ENCODE results near the gene MIDN. TPM values are rescaled to one million over a fixed set of nuclear protein-coding genes. Genes with fewer than 3 reads are reported as not detected.

MIDN gene
- total RNA-seq, 4 donors from 2014 or later = 34.9 to 117 (median 86.3) TPM

DNA sequence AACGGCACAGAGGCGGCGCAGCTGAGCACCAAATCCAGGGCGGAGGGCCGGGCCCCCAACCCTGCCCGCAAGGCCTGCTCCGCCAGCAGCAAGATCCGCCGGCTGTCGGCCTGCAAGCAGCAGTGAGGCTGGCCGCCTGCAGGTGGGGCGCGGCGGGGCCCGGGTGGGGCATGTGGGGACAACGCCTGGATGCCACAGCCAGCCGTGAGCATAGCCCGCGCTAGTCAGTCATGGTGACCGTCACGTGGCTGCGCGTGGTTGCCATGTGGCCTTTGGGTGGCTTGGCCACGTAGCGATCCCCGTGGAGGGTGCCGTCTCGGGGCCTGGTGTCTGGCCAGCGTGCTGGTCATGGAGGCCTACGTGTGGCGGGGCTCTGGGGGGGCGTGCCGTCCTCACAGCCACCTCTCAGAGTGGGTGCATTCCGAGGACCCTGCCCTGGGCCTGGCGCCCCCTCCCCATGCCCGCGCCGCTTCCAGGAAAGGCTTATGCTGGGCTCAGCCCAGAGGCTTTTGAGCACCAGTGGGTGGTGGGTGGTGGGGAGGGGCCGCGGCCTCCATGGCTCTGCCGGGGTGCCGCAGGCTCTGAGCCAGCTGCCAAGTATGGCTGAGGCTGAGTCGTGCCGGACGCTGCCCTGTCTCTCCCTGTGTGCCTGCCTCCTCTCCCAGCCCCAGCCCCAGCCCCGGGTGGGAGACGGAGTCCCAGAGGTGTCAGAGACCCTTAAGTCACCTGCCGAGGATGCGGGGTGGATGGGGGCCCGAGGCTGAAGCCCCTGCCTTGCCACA lies 21.7 kb upstream of the MIDN start:
- in situ Hi-C loops (cut with MboI; ENCODE audit: low sequenced_read_pairs in 4 of 4) = no loop called here
- ATAC-seq = no peak
- no peak overlapping the region for H3K27ac ChIP-seq

DNA sequence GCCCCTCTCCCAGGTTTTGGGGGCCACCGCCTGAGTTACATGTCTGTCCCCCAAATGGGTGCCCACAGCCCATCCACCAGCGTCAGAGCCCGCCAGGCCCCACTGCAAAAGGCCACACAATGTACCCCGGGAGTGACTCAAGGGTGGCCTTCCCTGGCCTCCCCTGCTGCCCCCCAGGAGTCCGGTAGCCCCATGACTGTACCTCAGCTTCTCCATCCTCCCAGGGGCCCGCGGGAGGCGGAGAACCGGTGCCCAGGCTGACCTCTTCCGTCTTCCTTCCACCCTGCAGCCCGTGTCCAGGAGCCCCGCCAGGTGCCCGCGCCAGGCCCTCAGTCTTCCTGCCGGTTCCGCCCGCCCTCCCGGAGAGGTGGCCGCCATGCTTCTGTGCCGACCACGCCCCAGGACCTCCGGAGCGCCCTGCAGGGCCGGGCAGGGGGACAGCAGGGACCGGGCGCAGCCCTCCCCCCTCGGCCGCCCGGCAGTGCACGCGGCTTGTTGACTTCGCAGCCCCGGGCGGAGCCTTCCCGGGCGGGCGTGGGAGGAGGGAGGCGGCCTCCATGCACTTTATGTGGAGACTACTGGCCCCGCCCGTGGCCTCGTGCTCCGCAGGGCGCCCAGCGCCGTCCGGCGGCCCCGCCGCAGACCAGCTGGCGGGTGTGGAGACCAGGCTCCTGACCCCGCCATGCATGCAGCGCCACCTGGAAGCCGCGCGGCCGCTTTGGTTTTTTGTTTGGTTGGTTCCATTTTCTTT lies 20.9 kb upstream of the MIDN start:
- intact Hi-C loops (cut with DNase I; ENCODE audit: low total_unique reads) = no loop called here
- H3K4me3 ChIP-seq = no peak overlapping the region
- no peak for ATAC-seq

More for the DNA sequence above, 21.7 kb upstream of the MIDN start:
- DNase-seq = no peak
- no peaks in the 10 kb centered on the region for H3K9me3 ChIP-seq
- no peaks in the 10 kb centered on the region for H3K27me3 ChIP-seq
- no peak for TF ChIP-seq POLR2A (IDR thresholded peaks at IDR 0.05)
- TF ChIP-seq, protein P1, sequence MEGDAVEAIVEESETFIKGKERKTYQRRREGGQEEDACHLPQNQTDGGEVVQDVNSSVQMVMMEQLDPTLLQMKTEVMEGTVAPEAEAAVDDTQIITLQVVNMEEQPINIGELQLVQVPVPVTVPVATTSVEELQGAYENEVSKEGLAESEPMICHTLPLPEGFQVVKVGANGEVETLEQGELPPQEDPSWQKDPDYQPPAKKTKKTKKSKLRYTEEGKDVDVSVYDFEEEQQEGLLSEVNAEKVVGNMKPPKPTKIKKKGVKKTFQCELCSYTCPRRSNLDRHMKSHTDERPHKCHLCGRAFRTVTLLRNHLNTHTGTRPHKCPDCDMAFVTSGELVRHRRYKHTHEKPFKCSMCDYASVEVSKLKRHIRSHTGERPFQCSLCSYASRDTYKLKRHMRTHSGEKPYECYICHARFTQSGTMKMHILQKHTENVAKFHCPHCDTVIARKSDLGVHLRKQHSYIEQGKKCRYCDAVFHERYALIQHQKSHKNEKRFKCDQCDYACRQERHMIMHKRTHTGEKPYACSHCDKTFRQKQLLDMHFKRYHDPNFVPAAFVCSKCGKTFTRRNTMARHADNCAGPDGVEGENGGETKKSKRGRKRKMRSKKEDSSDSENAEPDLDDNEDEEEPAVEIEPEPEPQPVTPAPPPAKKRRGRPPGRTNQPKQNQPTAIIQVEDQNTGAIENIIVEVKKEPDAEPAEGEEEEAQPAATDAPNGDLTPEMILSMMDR (IDR thresholded peaks at IDR 0.05 in 4 of 5, conservative IDR thresholded peaks at IDR 0.05 in 1 of 5) = no peak
- peaks cover 5 to 13% of the 10 kb centered on the region in 2 donors for H3K4me1 ChIP-seq
- no peak overlapping the region for H3K4me3 ChIP-seq
- H3K36me3 ChIP-seq = peaks cover 0 to 38% of the 10 kb centered on the region in 2 donors
- intact Hi-C loops (cut with DNase I; ENCODE audit: low total_unique reads) = no loop called here

DNA sequence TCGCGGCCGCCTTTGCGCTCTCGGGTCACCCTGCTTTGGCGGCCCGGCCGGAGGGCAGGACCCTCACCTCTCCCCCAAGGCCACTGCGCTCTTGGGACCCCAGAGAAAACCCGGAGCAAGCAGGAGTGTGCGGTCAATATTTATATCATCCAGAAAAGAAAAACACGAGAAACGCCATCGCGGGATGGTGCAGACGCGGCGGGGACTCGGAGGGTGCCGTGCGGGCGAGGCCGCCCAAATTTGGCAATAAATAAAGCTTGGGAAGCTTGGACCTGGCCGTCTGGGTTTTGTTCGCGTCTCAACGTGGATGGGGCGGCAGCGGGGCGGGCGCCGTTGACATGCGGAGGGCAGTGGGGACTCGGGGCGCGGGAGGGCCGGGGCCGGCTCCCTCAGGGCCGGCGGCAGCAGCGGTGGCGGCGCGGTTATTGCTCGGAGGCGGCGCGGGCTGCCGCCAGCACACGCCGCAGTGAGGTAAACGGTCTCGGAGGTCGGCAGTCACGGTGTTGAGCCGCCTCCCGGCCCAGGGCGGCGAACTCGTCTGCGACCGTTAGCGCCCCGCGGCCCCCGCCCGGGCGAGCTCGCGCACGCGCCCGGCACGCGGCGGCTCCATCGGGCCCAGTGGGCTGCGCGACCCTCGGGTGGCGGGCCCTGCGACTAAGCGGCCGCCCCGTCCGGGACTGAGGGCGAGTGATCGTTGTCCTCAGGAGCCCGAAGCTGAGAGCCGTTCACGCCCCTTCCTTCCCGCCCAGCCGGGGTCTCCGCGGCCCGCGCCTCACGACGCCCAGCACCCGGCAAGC lies 20.0 kb upstream of the MIDN start:
- DNase-seq = no peak
- Histone ChIP-seq H3K9me3 (no peaks in the 10 kb centered on the region), H3K4me3 (no peak overlapping the region), H3K27ac (no peak overlapping the region), H3K36me3 (peaks cover 0 to 21% of the 10 kb centered on the region in 2 donors), H3K27me3 (no peaks in the 10 kb centered on the region), H3K4me1 (peaks cover 0 to 3% of the 10 kb centered on the region in 2 donors)
- no peak for TF ChIP-seq POLR2A (IDR thresholded peaks at IDR 0.05)
- TF ChIP-seq, protein P1 (IDR thresholded peaks at IDR 0.05 in 4 of 5, conservative IDR thresholded peaks at IDR 0.05 in 1 of 5) = no peak
- intact Hi-C loops (cut with DNase I; ENCODE audit: low total_unique reads) (no loop called here), in situ Hi-C loops (cut with MboI; ENCODE audit: low sequenced_read_pairs in 4 of 4) (no loop called here)
- ATAC-seq = no peak

More for the DNA sequence above, 20.9 kb upstream of the MIDN start:
- Histone ChIP-seq H3K4me1 (peaks cover 0 to 5% of the 10 kb centered on the region in 2 donors), H3K9me3 (no peaks in the 10 kb centered on the region), H3K36me3 (peaks cover 0 to 30% of the 10 kb centered on the region in 2 donors), H3K27ac (no peak overlapping the region), H3K27me3 (no peaks in the 10 kb centered on the region)
- in situ Hi-C loops (cut with MboI; ENCODE audit: low sequenced_read_pairs in 4 of 4) = no loop called here
- no peak for DNase-seq
- TF ChIP-seq, protein P1 (IDR thresholded peaks at IDR 0.05 in 4 of 5, conservative IDR thresholded peaks at IDR 0.05 in 1 of 5) = no peak
- no peak for TF ChIP-seq POLR2A (IDR thresholded peaks at IDR 0.05)

DNA sequence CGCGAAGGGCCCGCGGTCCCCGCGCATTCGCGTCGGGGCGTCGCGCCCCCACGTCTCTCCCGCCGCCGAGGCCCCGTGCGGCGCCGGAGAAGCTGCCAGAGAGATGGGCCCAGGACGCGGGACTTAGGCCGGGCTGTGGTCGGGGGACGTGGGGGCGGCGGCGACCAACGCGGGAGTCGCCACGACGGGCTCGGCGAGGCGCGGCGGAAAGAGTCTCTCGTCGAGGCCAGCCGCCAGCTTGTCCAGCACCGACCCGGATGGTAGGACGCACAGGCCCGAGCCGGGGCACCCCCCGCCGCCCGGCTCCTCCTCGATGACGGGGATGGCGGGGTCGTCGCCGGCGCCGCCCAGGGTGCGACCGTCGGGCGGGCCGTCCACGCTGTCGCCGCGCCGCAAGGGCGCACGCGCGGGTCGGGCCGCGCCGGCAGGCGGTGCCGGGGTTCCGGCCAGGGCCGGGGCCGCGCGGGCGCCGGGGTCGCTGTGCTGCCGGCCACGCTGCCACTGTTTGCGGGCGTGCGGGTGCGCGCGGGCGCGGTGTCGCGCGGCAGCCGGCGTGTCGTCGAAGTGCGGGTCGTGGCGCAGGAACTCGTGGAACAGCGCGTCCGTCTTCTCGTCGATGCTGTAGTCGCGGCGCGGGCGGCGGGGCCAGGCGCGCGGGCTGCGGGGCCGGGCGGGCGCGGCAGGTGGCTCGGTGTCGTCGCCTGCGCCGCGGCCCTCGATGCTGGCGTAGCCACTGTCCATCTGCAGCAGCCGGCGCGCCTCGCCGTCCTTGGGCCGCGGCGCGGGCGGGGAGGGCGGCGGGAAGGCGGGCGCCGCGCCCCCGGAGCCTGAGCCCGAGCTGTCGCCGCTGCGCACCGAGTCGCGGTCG lies 19.1 kb upstream of the MIDN start:
- ATAC-seq = no peak
- no peaks in the 10 kb centered on the region for H3K27me3 ChIP-seq
- H3K4me3 ChIP-seq = no peak overlapping the region
- intact Hi-C loops (cut with DNase I; ENCODE audit: low total_unique reads) = no loop called here
- no peak for TF ChIP-seq POLR2A (IDR thresholded peaks at IDR 0.05)
- no peaks in the 10 kb centered on the region for H3K9me3 ChIP-seq
- H3K27ac ChIP-seq = no peak overlapping the region
- H3K4me1 ChIP-seq = no peaks in the 10 kb centered on the region
- DNase-seq = no peak
- H3K36me3 ChIP-seq = peaks cover 0 to 17% of the 10 kb centered on the region in 2 donors
- in situ Hi-C loops (cut with MboI; ENCODE audit: low sequenced_read_pairs in 4 of 4) = no loop called here
